H1 (cell line): ENCODE measurements around the gene NPC2. TPM values are rescaled to one million over a fixed set of nuclear protein-coding genes. Genes with fewer than 3 reads are reported as not detected.
A peak's percentile ranks its signal among the peaks of the same experiment; 100 is the strongest.

Source experiments
- CEBPB ChIP-seq: IDR thresholded peaks from 2 replicates; pipeline ENCODE4 v1.6.1; 2012; ENCODE audit warnings: low read depth, low read length
- MAX ChIP-seq: IDR thresholded peaks from 2 replicates; pipeline ENCODE4 v1.6.1; 2012; ENCODE audit warnings: inconsistent platforms
- RNF2 ChIP-seq: fragments of 200-900, 300-1000 bp; sonication (generic); IDR thresholded peaks from 2 replicates; pipeline ENCODE4 v1.7.1; 2016; ENCODE audit warnings: borderline replicate concordance, low read depth, mild to moderate bottlenecking, antibody characterized with exemption, low read length; ENCODE audit not compliant: poor library complexity, severe bottlenecking; ENCODE audit errors: missing control alignments
- TAF1 ChIP-seq: IDR thresholded peaks from 2 replicates; pipeline ENCODE4 v1.6.1; 2011; ENCODE audit warnings: mild to moderate bottlenecking, low read depth, low read length
- polyA plus RNA-seq, 7 experiments: library from polyadenylated mRNA; depleted of rRNA in 3 of 7; stranded (reverse) in 5 of 7; unstranded in 2 of 7; fragments of >200 nt in 5 of 7; fragments of 200-250 nt in 2 of 7; gene quantifications; 1 replicate in 5 of 7; 2 replicates in 1 of 7; 4 replicates in 1 of 7; pipeline versions ENCODE4 v1.2.1 to v1.2.3, GENCODE V29; 2011 to 2013; ENCODE audit warnings: missing spikeins in 2 of 7, mixed read lengths in 2 of 7
- total RNA-seq: library from RNA; stranded (reverse); fragmentation: NEBNext Ultra II Directional; extraction: Animal tissue kit (Norgen Biotek cat#: 25700); gene quantifications from 2 replicates; pipeline ENCODE4 v1.2.1, GENCODE V29; 2021

Gene NPC2
- total and polyA plus RNA-seq, 2 of the 8 experiments (the other 6 are each of a cell fraction or from before 2014, with no cell fraction given) = 178 to 258 TPM

GRCh38 chr14:74516451-74517160 lies 23.5 kb upstream of the NPC2 start (continued):
- no peak for TF ChIP-seq RNF2
- TF ChIP-seq MAX = peak; percentile 44; the same call in 1 of the 2 replicates
- no peak for TF ChIP-seq CEBPB
- TF ChIP-seq TAF1 = 0 out of 2 replicates have a peak, but pooled peaks have one; percentile 25
